Smooth muscle cell (in vitro differentiated cells): ENCODE results near the gene SMIM44. TPM values are rescaled to one million over a fixed set of nuclear protein-coding genes. Genes with fewer than 3 reads are reported as not detected.

ENCODE experiments used
- DNase-seq: peaks from one replicate; lab custom pipeline; 2025; ENCODE audit not compliant: unreplicated experiment; lab: John Stamatoyannopoulos, UW
- H2AFZ ChIP-seq: fragments of 200-600 bp; sonication (generic); 2 replicates; pipeline ENCODE4 v1.6.0; 2016; ENCODE audit warnings: antibody characterized with exemption, low read depth, mild to moderate bottlenecking
- H3F3A ChIP-seq: fragments of 200-600 bp; sonication (generic); 2 replicates; pipeline ENCODE4 v1.6.0; 2017; ENCODE audit warnings: antibody characterized with exemption, low read depth
- H3K27ac ChIP-seq: fragments of 200-600 bp; sonication (generic); 2 replicates; pipeline ENCODE4 v1.5.1; 2016; ENCODE audit warnings: low read depth, mild to moderate bottlenecking
- H3K27me3 ChIP-seq: fragments of 200-600 bp; sonication (generic); 2 replicates; pipeline ENCODE4 v1.6.1; 2016; ENCODE audit warnings: low read depth, mild to moderate bottlenecking
- H3K36me3 ChIP-seq: fragments of 200-600 bp; sonication (generic); 2 replicates; pipeline ENCODE4 v1.5.1; 2016; ENCODE audit warnings: low read depth
- H3K4me1 ChIP-seq: fragments of 200-600 bp; sonication (generic); 2 replicates; pipeline ENCODE4 v1.5.1; 2016; ENCODE audit warnings: low read depth
- H3K4me2 ChIP-seq: fragments of 200-600 bp; sonication (generic); 2 replicates; pipeline ENCODE4 v1.6.0; 2016; ENCODE audit warnings: mild to moderate bottlenecking
- H3K4me3 ChIP-seq: fragments of 200-600 bp; sonication (generic); 2 replicates; pipeline ENCODE4 v1.5.1; 2016; ENCODE audit warnings: mild to moderate bottlenecking
- H3K79me2 ChIP-seq: fragments of 200-600 bp; sonication (generic); 2 replicates; pipeline ENCODE4 v1.6.0; 2016; ENCODE audit warnings: low read depth, mild to moderate bottlenecking
- H3K9ac ChIP-seq: fragments of 200-600 bp; sonication (generic); 2 replicates; pipeline ENCODE4 v1.6.0; 2016; ENCODE audit warnings: low read depth
- H3K9me3 ChIP-seq: fragments of 200-600 bp; sonication (generic); replicated peaks from 2 replicates; pipeline ENCODE4 v1.5.1; 2016; ENCODE audit warnings: low read depth
- H4K20me1 ChIP-seq: fragments of 200-600 bp; sonication (generic); 2 replicates; pipeline ENCODE4 v1.6.0; 2016; ENCODE audit warnings: low read depth
- CTCF ChIP-seq: fragments of 200-600 bp; sonication (generic); IDR thresholded peaks from 2 replicates; pipeline ENCODE4 v1.5.1; 2017; ENCODE audit warnings: borderline replicate concordance, mild to moderate bottlenecking, antibody characterized with exemption; ENCODE audit not compliant: insufficient read depth, poor library complexity, severe bottlenecking
- WGBS: methylation state at CpG from one replicate; pipeline ENCODE4 v1.1.7; 2016; ENCODE audit warnings: low lambda C conversion rate; 5-methylcytosine and 5-hydroxymethylcytosine counted together
- polyA plus RNA-seq: library from polyadenylated mRNA; unstranded; fragments of >200 nt; fragmentation: Nextera tagmentation; extraction: Ambion mirVana; gene quantifications from 2 replicates; pipeline ENCODE4 v1.2.1, GENCODE V29; 2016
- total RNA-seq: library from RNA; depleted of rRNA; stranded (reverse); fragments of >200 nt; gene quantifications from 2 replicates; pipeline ENCODE4 v1.2.3, GENCODE V29; 2014

Gene SMIM44
- not detected in 2 replicates for total RNA-seq
- not detected in 2 replicates for polyA plus RNA-seq

GRCh38 chr19:3483226-3483628 is at the start of gene SMIM44:
SMIM44 (minus strand) TSS chr19:3483441; CDS start chr19:3483403, 38 bp downstream.
- 92% methylated on average over 32 of the region's 33 CpGs for WGBS

GRCh38 chr19:3533033-3533432 is 49.8 kb upstream of the SMIM44 start:
- H4K20me1 ChIP-seq: peaks cover 14% of the 10 kb centered on the region
- no peak overlapping the region for H3K9ac ChIP-seq
- no peak overlapping the region for H3K4me3 ChIP-seq
- no peaks in the 10 kb centered on the region for H3K4me1 ChIP-seq
- H3F3A ChIP-seq: no peaks in the 10 kb centered on the region
- no peaks in the 10 kb centered on the region for H3K79me2 ChIP-seq
- no peak overlapping the region for H3K4me2 ChIP-seq
- no peaks in the 10 kb centered on the region for H3K36me3 ChIP-seq
- DNase-seq: no peak
- TF ChIP-seq CTCF: no peak
- H3K27me3 ChIP-seq: no peaks in the 10 kb centered on the region
- no peak overlapping the region for H2AFZ ChIP-seq
- WGBS: 98% methylated on average over 16 of the region's 17 CpGs
- no peaks in the 10 kb centered on the region for H3K9me3 ChIP-seq
- H3K27ac ChIP-seq: no peak overlapping the region

More at GRCh38 chr19:3483226-3483628, at the start of gene SMIM44:
- H3K4me3 ChIP-seq: no peak within 1 kb of the TSS
- H3K9ac ChIP-seq: no peak within 1 kb of the TSS
- no peak within 1 kb of the TSS for H3K4me2 ChIP-seq
- no peak for TF ChIP-seq CTCF
- no peaks in the 10 kb centered on the region for H3F3A ChIP-seq
- H2AFZ ChIP-seq: no peak within 1 kb of the TSS
- H3K27me3 ChIP-seq: no peaks in the 10 kb centered on the region
- DNase-seq: no peak
- no peaks in the 10 kb centered on the region for H3K36me3 ChIP-seq
- H4K20me1 ChIP-seq: no peaks in the 10 kb centered on the region
- H3K9me3 ChIP-seq: no peaks in the 10 kb centered on the region
- H3K4me1 ChIP-seq: no peaks in the 10 kb centered on the region
- H3K27ac ChIP-seq: no peak within 1 kb of the TSS
- H3K79me2 ChIP-seq: no peaks in the 10 kb centered on the region

GRCh38 chr19:3532154-3532786 is 49.0 kb upstream of the SMIM44 start:
- Histone ChIP-seq H3K4me3 (no peak overlapping the region), H3K27ac (no peak overlapping the region), H3K27me3 (no peaks in the 10 kb centered on the region), H3K9me3 (no peaks in the 10 kb centered on the region), H3K36me3 (no peaks in the 10 kb centered on the region), H3K9ac (no peak overlapping the region), H3K79me2 (no peaks in the 10 kb centered on the region), H4K20me1 (peaks cover 11% of the 10 kb centered on the region), H3F3A (no peaks in the 10 kb centered on the region), H3K4me2 (no peak overlapping the region), H3K4me1 (no peaks in the 10 kb centered on the region), H2AFZ (no peak overlapping the region)
- no peak for DNase-seq
- WGBS: 98% methylated on average over 29 of the region's 33 CpGs
- TF ChIP-seq CTCF: no peak

- H3F3A ChIP-seq: no peaks in the 10 kb centered on the region
- H3K4me1 ChIP-seq: no peaks in the 10 kb centered on the region
- no peak overlapping the region for H2AFZ ChIP-seq
- peaks cover 16% of the 10 kb centered on the region for H4K20me1 ChIP-seq
- no peak overlapping the region for H3K27ac ChIP-seq
- WGBS: 95% methylated on average over 24 of the region's 29 CpGs
- H3K4me2 ChIP-seq: no peak overlapping the region
- no peaks in the 10 kb centered on the region for H3K9me3 ChIP-seq
- H3K4me3 ChIP-seq: no peak overlapping the region
- no peak for DNase-seq
- H3K9ac ChIP-seq: no peak overlapping the region
- H3K27me3 ChIP-seq: no peaks in the 10 kb centered on the region
- no peaks in the 10 kb centered on the region for H3K36me3 ChIP-seq
- no peaks in the 10 kb centered on the region for H3K79me2 ChIP-seq
- no peak for TF ChIP-seq CTCF
Observed at GRCh38 chr19:3531716-3532115, 48.5 kb upstream of the SMIM44 start.
